GM19238 (cell line): ENCODE measurements around the gene CACNA1B.
"Not testable (repeated sequence)": the region's sequence is repeated elsewhere in the genome, so short reads cannot be mapped to it uniquely, and the experiment has no call there.

Source experiments
- DNase-seq: peaks from one replicate; pipeline ENCODE4 v3.0.0; 2011; ENCODE audit warnings: low spot score; ENCODE audit not compliant: insufficient read length

Gene CACNA1B

DNA sequence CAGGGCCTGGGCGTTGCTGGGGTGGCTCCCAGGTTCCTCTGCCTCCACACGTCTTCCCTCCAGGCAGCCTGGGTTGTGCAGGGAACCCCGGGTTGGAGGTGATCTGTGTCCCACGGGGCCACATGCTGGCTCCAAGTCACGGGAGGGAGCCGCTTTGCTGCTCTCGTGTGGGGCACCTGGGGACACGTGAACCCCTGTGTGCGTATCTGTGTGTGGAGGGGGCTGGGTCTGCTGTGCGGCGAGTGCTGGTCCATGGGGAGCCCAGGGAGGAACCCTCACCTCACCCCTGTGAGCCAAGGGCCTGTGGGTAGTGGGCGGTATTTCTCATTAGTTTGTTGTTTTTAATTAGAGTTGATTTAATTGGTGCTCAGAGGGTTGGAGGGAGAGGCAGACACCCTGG lies 7.5 kb downstream of the CACNA1B start:
- not testable (repeated sequence) for DNase-seq

DNA sequence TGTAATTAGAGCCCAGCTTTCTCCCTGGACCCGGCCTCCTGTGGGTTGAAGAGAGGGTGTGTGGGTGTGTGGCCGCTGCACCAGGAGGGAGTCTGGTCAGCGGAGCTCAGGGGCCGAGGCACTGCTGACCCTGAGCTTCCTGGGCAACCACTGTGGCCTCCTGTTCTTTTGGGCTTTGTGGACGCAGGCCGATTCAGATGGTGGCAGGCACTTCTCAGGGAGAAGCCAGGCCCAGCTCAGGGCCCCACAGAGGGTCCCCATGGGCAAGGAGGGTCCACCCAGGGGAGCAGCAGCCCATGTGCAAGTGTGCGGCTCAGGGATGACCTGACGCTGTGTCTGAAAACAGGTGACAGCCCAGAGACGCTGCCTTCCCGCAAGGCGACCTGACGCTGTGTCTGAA lies 11.0 kb downstream of the CACNA1B start:
- DNase-seq, result not testable (repeated sequence)

DNA sequence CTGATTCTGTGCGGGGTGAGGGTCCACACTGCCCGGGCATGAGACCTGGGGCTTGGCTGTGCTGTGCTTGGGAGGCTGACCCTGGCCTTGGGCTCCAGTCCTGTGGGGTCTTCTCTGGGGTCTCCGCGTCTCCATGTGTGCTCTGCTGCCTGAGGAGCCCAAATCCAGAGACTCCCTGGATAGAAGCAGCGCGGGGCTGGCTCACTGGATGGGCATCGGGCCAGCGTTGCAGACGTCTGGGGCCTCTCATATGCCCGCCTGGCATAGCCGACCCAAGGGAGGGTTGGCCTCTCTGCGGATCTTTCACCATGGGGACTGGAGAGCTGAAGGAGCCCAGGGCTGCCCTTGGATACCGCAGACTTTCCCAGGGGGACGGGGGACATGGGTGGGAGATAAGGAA lies 12.4 kb downstream of the CACNA1B start:
- DNase-seq, result not testable (repeated sequence)

DNA sequence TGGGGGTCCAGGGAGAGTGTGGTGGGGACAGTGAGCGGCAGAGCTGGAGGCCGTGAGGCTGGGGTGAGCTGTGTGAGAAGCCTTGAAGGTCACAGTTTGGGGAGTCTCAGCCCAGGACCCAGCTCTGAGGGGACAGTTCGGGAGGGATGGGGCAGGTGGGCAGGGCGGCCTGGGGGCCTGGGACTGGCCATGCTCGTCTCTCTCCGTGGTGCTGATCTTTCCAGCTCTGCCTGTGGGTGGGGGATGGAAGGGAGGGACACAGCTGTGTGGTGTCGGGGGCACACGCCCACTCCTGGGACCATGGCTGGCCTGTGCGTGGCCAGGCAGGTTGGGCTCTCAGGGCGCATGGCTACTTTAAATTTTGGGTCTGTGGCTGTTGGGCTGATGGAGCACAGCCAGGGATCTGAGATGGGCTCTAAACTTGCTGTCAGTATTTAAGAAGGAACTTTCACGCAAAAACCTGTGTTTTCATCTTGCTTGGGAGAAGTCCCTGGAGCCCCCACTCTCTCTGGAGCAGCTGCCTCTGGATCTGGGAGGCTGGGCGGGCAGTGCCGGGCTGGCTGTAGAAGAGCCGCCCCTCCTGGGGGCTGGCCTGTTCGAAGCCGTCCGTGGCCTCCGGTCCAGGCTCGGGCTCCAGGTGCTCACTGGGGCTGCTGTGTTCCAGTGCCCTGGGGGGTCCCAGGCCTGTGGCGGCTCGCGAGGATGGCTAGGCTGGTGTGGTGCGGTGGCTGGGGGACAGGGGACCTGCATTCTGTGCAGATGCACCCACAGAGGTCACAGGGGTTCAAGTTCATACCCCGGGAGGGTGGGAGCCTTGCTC lies 13.4 kb downstream of the CACNA1B start:
- DNase-seq, result not testable (repeated sequence)

DNA sequence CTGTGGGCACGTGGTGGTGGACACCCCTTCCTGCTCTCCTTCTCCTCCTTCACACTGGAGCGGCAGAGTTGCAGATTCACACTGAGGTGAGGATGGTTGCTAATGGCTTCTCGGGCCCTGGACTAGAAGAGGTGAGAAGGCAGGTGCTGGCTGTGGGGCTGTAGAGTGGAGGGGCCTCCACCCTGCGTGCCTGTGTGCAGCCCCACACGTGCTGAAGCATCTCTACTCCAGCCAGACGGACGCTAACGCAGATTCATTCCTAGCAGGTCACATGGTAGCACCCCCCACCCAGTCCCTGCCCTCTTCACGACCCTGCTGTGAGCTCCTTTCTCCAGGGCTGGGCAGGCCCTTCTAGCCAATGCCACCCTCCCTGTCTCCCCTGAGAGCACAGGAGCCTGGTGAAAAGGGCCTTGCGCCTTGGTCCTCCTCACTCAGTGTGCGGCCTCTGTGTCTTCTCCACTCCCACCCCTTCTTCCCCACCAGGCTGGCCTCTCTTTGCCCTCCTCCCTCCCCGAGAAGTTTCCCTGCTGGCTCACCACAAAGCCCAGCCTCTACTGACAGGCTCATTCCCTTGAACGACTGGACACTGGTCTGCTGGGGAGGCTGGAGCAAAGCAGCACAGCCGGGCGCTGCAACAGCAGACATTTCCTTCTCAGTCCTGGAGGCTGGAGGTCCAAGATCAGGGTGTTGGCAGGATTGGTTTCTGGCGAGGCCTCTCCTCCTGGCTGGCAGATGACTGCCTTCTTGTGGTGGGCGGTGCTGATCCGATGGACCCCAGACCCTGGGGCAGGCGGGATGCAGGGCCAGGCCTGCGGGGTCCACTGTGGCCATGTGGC lies 14.2 kb downstream of the CACNA1B start:
- no peak for DNase-seq

DNA sequence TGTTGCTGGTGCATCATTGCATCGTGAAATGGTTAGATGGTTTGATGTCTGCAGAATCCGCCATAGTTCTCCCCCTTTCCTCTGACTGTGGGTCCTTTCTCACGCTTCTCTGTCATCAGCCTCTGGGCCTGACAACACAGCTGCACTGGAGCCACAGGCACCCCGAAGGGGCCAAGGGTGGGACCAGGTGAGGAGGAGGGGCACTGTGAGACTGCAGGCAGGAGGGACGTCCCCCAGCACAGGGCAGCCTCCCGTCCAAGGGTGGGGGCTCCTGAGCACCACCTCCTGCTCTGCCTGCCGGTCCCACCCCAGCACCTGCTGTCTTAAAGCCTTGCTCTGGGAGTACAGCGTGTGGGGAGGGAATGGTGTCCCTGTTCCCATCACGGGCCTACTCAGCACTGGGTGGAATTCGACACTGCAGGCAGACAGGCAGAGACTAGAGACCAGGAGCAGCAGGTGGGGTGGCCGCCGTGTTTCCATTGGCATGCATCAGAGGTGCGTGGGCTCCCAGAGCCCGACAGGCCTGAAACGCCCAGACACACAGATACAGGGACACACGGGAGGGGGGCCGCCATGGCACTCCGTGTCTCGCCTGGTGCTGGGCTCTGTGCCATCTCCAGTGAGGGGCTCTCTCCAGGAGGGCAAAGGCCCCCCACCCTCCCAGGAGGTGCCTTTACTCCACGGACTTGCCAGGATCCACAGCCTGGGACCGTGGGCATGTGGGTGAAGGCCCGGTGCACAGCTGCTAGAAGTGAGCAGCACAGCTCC lies 15.0 kb downstream of the CACNA1B start:
- no peak for DNase-seq

DNA sequence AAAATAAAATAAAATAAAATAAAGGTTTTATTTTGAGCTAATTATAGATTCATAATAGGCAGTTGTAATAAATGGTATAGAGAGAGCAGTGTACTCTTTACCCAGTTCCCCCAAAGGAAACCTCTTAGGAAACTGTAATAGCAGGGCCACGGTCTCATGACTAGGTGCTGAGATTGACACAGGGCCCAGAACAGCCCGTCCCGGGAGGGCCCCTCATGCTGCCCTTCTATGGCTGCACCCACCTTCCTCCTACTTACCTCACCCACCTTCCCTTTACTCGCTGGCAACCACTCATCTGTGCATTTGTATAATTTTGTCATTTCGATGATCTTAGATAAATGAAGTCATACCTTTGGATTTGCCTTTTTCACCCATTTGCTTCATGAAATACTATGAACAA lies 16.1 kb downstream of the CACNA1B start:
- no peak for DNase-seq

DNA sequence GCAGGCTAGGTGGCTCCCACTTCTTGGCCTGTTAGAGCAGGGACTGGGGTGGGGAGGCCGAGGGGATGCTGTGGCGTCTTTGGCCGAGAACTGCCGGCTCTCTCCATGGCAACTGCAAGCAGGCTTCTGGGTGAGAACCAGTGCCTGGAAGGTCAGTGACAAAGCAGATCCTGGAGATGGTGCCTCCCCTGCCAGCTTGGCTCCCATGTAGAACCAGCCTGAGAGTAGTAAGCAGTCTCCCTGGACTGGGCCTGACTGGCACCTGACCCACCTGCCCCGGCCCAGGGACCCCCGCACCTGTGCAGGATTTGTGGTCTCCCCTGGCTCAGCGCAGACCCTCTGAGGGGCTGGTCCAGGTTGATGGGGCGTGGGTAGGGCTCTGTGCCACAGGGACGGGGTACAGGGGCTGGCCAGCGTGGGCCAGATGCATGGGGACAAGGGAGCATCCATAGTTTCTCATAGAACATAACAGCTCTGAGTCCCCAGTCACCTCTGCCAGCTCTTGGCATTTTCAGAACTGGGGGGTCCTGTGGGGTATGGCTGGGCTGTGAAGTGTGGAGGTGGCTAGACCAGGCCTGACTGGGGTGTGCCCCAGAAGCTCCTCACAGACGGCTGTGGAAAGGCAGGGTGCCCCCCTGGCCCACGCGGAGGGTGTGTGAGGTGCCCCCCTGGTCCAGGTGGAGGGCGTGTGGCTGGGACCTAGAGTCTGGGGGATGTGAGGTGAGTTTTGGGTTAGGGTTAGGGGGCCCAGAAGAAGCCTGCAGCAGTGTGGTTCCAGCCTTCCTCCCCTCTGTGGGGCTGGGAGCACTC lies 22.2 kb downstream of the CACNA1B start:
- no peak for DNase-seq

DNA sequence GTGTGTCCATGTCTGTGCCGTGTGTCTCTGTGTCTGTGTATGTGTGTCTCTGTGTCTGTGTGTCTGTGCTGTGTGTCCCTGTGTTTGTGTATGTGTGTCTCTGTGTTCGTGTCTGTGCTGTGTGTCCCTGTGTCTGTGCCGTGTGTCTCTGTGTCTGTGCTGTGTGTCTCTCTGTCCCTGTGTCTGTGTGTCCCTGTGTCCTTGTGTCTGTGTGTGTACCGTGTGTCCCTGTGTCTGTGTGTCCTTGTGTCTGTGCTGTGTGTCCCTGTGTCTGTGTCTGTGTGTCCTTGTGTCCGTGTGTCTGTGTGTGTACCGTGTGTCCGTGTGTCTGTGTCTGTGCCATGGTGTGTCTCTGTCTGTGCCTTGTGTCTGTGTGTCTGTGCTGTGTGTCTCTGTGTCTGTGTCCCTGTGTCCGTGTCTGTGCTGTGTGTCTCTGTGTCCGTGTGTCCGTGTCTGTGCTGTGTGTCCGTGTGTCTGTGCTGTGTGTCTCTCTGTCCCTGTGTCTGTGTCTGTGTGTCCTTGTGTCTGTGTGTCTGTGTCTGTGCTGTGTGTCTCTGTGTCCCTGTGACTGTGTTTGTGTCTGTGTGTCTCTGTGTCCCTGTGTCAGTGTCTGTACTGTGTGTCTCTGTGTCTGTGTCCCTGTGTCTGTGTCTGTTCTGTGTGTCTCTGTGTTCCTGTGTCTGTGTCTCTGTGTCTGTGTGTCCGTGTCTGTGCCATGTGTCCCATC lies 23.2 kb downstream of the CACNA1B start:
- DNase-seq, result no peak

DNA sequence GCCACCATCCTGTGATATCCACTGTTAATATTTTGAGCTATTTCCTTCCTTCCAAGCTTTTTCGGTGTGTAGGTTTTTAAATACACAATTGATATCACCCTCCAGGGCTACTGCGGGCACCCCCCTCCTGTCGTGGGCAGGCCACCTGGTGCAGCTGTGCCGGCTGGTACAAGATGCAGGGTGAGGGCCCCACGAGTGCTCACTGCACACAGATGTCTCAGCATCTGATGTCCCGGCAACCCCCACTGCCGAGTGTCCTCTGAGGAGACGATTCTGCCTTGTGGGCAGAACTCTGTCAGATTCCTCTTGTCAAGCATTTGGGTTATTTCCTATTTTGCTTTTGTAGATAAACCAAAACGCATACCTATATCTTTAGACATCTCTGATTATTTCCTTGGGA lies 25.1 kb downstream of the CACNA1B start:
- DNase-seq, result no peak

DNA sequence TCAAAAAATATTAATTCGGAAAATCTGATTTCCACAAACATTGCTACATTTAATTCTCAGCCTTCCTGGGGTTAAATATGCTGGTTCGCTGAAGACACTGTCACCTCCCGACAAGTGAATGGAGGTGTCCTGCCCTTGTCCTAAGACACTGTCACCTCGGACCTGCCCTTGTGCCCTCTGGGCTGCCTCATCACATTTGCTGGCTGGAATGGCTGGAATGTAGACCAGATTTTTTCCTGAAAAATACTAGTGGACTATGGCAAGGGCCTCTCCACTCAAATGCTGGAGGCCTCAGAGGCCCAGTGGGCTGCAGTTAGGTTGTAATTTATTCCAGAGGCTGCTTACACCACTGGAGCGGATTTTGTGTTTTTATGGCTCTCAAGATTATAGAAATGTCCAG lies 28.2 kb downstream of the CACNA1B start:
- DNase-seq, result no peak

DNA sequence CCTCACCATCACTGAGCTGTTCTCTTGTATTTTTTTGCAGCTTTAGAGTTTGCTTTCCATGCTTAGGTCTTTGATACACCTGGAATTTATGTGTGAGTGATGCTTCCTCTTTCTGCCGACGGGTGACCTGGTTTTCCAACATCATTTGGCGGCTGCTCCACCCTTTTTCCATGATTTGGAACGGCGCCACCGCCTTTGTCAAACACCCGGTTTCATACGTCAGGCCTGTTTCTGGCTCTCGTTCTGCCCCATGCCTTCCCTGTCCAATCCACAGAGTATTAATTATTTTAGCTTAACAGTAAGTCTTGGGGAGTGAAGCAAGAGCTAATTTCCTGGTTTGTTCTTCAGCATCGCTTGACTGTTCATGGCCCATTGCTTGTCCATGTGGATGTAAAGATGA lies 30.2 kb downstream of the CACNA1B start:
- DNase-seq, result no peak

DNA sequence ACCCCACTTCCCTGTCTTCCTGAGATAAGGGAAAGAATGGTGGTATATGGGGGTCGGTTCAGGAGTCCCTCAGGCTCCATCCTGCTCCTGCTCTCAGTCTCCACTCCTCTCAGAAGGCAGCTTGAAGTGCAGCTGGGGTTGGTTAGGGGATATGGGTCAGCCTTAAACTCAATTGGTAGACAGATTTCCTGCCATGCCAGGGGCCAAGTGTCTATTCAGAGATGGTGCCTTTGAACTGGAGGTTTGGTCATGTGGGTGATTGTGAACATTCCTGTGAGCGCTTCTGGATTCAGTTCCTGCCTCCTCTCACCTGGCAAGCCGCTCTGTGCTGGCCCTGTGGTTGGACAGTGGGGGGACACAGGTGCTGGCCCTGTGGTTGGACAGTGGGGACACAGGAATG lies 35.1 kb downstream of the CACNA1B start:
- DNase-seq, result no peak

DNA sequence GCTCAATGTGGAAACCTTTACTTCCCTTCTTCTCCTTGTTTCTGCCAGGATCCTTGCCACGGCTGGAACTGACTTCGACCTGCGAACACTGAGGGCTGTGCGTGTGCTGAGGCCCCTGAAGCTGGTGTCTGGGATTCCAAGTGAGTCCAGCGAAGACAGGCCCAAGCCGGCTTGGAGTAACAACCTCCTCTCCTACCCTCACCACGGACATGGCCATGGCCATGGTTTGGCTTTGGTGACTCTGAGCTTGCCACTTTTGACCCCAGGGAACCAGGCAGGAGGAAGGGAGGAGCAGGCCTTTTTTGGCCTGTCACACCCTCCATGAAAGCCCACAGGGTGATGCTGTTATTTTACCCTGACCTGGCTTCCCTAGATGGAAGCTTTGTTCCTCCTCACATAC lies 35.5 kb downstream of the CACNA1B start:
- no peak for DNase-seq

DNA sequence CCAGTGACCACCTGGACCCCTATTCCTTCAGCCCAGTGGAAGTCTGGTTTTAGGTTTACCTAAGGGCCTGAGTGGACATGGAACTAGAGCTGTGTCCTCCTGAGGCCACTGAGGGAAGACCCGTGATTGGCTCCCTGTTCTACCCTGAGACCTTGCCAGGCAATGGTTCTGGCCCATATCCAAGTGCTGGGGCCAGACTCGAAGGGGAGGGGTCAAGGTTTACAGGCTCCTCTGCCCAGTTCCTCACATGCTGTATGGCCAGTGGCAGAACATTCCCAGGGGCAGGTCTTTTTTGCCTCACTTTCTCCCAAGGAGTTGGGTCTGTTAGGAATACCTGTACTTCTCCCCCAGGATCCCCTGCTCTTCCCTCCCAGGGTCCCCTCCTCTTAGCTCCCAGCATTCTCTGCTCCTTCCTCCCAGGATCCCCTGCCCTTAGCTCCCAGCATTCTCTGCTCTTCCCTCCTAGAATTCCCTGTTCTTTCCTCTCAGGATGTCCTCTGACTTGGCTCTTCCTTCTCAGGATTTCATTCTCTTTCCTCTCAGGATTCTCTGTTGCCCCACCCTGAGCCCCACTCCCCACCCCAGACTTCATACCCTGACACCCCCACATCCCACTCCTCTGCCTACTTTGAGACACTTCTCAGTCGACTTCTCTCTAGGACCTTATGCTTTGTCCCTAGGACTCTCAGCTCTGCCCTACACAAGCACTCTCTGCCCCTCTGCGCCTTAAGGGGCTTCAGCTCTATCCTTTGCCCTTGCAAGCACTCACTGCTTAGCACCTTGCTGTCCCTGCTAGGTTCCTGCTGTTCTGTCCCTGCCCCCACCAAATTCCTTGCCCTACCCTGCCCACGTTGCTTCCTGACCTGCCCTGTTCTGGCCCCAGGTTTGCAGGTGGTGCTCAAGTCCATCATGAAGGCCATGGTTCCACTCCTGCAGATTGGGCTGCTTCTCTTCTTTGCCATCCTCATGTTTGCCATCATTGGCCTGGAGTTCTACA lies 36.5 kb downstream of the CACNA1B start:
- no peak for DNase-seq

DNA sequence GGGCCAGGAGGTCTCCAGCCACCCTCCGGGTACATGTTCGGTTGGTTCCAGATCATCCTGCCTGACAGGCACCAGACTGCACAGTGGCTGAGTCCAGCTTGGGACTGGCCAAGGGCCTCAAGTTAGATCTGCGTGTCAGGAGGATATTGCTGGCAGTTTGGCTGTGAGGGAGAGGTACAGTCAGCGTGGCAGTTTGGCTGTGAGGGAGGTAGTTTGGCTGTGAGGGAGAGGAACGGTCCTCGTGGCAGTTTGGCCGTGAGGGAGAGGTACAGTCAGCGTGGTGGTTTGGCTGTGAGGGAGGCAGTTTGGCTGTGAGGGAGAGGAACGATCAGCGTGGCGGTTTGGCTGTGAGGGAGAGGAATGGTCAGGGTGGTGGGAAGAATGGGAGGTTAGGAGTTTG lies 39.0 kb downstream of the CACNA1B start:
- DNase-seq, result no peak

DNA sequence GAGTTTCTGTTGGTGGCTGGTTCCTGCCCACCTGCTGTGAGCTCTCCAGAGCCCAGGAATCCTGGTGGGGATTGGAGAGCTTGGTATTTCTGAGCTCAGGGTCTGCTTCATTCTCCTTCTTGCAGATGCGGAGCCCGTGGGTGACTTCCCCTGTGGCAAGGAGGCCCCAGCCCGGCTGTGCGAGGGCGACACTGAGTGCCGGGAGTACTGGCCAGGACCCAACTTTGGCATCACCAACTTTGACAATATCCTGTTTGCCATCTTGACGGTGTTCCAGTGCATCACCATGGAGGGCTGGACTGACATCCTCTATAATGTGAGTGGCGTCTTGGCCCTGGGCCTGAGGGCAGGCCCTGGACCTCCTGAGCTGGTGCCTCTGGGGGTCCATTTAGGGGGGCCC lies 39.5 kb downstream of the CACNA1B start:
- no peak for DNase-seq

DNA sequence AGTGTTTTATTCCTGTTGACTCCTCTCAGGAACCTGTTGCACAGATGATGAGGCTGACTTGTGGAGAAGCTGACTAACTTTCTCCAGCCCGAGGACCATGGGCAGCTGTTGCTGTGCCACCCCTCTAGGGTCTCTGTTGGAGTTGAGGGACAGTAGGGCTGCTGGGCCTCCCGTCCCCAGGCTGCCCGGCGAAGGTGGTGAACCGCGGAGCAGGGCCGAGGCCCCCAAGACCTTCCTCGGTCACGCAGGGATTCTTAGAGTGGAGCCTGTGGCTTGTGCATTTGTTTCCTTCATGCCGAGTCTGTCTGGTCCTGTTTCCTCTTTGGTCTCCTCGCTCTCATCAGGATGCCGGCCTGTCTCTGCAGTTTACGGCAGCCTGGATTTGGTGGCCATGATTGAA lies 40.2 kb downstream of the CACNA1B start:
- DNase-seq, result no peak
